Stimulated activated naive CD8-positive, alpha-beta T cell treated with anti-CD3 and anti-CD28 coated beads, Interleukin-15, amount 100 ng/mL, for 72 hours (primary cell): ENCODE data around the gene FAM227B.

Experiments
- ATAC-seq: fragments of 150-1000 bp; cut with Tn5 transposase; 2 replicates; pipeline ENCODE4 v1.10.0; 2021; ENCODE audit warnings: mild to moderate bottlenecking, moderate library complexity
- DNase-seq, 2 donors: peaks; one replicate each; pipeline ENCODE4 v3.0.0; 2021 to 2022
- H3K27ac Mint-ChIP-seq, 2 donors: one replicate each; pipeline ENCODE4 v1.8.0; 2022; ENCODE audit warnings: mild to moderate bottlenecking in 2 of 2, mixed read lengths in 2 of 2, moderate library complexity in 2 of 2
- H3K27me3 Mint-ChIP-seq: one replicate; pipeline ENCODE4 v1.8.0; 2022; ENCODE audit warnings: mixed read lengths
- H3K4me1 Mint-ChIP-seq: one replicate; pipeline ENCODE4 v1.8.0; 2022; ENCODE audit warnings: mild to moderate bottlenecking, mixed read lengths
- H3K4me3 Mint-ChIP-seq, 2 donors: one replicate each; pipeline ENCODE4 v1.8.0; 2022; ENCODE audit warnings: mild to moderate bottlenecking in 2 of 2, mixed read lengths in 2 of 2, moderate library complexity in 1 of 2
- H3K9me3 Mint-ChIP-seq, 2 donors: one replicate each; pipeline ENCODE4 v1.8.0; 2022; ENCODE audit warnings: mixed read lengths in 2 of 2

FAM227B gene

GRCh38 chr15:49343546-49343945 is 277.1 kb downstream of the FAM227B start:
- H3K27ac Mint-ChIP-seq, result no peak overlapping the region
- no peaks in the 10 kb centered on the region for H3K27me3 Mint-ChIP-seq
- no peak overlapping the region for H3K4me3 Mint-ChIP-seq

GRCh38 chr15:49339656-49340055 is 281.0 kb downstream of the FAM227B start:
- ATAC-seq (no peak), DNase-seq (no peak)
- H3K4me3 Mint-ChIP-seq, result no peak overlapping the region
- no peak overlapping the region for H3K27ac Mint-ChIP-seq
- H3K9me3 Mint-ChIP-seq, result peaks cover 0 to 18% of the 10 kb centered on the region in 2 donors
- no peaks in the 10 kb centered on the region for H3K4me1 Mint-ChIP-seq
- no peaks in the 10 kb centered on the region for H3K27me3 Mint-ChIP-seq

More at GRCh38 chr15:49343546-49343945, 277.1 kb downstream of the FAM227B start:
- DNase-seq, result no peak
- no peak for ATAC-seq
- Mint-ChIP-seq H3K9me3 (peaks cover 0 to 15% of the 10 kb centered on the region in 2 donors), H3K4me1 (no peaks in the 10 kb centered on the region)

GRCh38 chr15:49331951-49332350 is 288.7 kb downstream of the FAM227B start:
- Mint-ChIP-seq H3K9me3 (no peaks in the 10 kb centered on the region), H3K4me3 (no peak overlapping the region), H3K27me3 (no peaks in the 10 kb centered on the region), H3K4me1 (no peaks in the 10 kb centered on the region), H3K27ac (no peak overlapping the region)
- DNase-seq, result no peak
- no peak for ATAC-seq

- Mint-ChIP-seq H3K27ac (peak overlapping the region in 1 of 2 donors; percentile 42), H3K4me3 (no peak overlapping the region), H3K27me3 (no peaks in the 10 kb centered on the region), H3K4me1 (no peaks in the 10 kb centered on the region), H3K9me3 (no peaks in the 10 kb centered on the region)
- no peak for DNase-seq
- no peak for ATAC-seq
These were observed 289.2 kb downstream of the FAM227B start for GRCh38 chr15:49331442-49331841.

- H3K9me3 Mint-ChIP-seq, result no peaks in the 10 kb centered on the region
- no peak for ATAC-seq
- no peak for DNase-seq
- H3K27me3 Mint-ChIP-seq, result no peaks in the 10 kb centered on the region
- no peaks in the 10 kb centered on the region for H3K4me1 Mint-ChIP-seq
- peak overlapping the region in 1 of 2 donors; percentile 71 for H3K27ac Mint-ChIP-seq
- no peak overlapping the region for H3K4me3 Mint-ChIP-seq
These were observed 290.5 kb downstream of the FAM227B start for GRCh38 chr15:49330166-49330565.

GRCh38 chr15:49328941-49329340 is 291.7 kb downstream of the FAM227B start:
- Mint-ChIP-seq H3K27me3 (no peaks in the 10 kb centered on the region), H3K4me1 (no peaks in the 10 kb centered on the region), H3K4me3 (no peak overlapping the region), H3K9me3 (no peaks in the 10 kb centered on the region), H3K27ac (no peak overlapping the region)
- DNase-seq (no peak), ATAC-seq (no peak)

- H3K27me3 Mint-ChIP-seq, result no peaks in the 10 kb centered on the region
- peak overlapping the region in 1 of 2 donors; percentile 29 for H3K27ac Mint-ChIP-seq
- H3K4me1 Mint-ChIP-seq, result no peaks in the 10 kb centered on the region
- no peak for ATAC-seq
- no peak overlapping the region for H3K4me3 Mint-ChIP-seq
- no peak for DNase-seq
- no peaks in the 10 kb centered on the region for H3K9me3 Mint-ChIP-seq
These were observed 292.7 kb downstream of the FAM227B start for GRCh38 chr15:49327927-49328326.

GRCh38 chr15:49323207-49323606 is 297.4 kb downstream of the FAM227B start:
- ATAC-seq (no peak), DNase-seq (no peak)
- Mint-ChIP-seq H3K27me3 (no peaks in the 10 kb centered on the region), H3K27ac (peak overlapping the region in 1 of 2 donors; percentile 88), H3K4me1 (no peaks in the 10 kb centered on the region), H3K4me3 (no peak overlapping the region), H3K9me3 (no peaks in the 10 kb centered on the region)

- no peaks in the 10 kb centered on the region for H3K9me3 Mint-ChIP-seq
- ATAC-seq, result no peak
These were observed 300.3 kb downstream of the FAM227B start for GRCh38 chr15:49320351-49320750.

GRCh38 chr15:49315391-49315823 is 305.2 kb downstream of the FAM227B start:
- no peaks in the 10 kb centered on the region for H3K27me3 Mint-ChIP-seq
- DNase-seq (no peak), ATAC-seq (no peak)
- H3K4me1 Mint-ChIP-seq, result peaks cover 11% of the 10 kb centered on the region
- H3K4me3 Mint-ChIP-seq, result no peak overlapping the region
- no peaks in the 10 kb centered on the region for H3K9me3 Mint-ChIP-seq
- no peak overlapping the region for H3K27ac Mint-ChIP-seq

More at GRCh38 chr15:49320351-49320750, 300.3 kb downstream of the FAM227B start:
- no peaks in the 10 kb centered on the region for H3K4me1 Mint-ChIP-seq
- no peak overlapping the region for H3K4me3 Mint-ChIP-seq
- no peak for DNase-seq
- H3K27me3 Mint-ChIP-seq, result no peaks in the 10 kb centered on the region
- H3K27ac Mint-ChIP-seq, result no peak overlapping the region

- no peaks in the 10 kb centered on the region for H3K9me3 Mint-ChIP-seq
- ATAC-seq, result no peak
These were observed 305.9 kb downstream of the FAM227B start for GRCh38 chr15:49314716-49315115.

GRCh38 chr15:49313650-49314049 is 307.0 kb downstream of the FAM227B start:
- Mint-ChIP-seq H3K27me3 (no peaks in the 10 kb centered on the region), H3K4me3 (no peak overlapping the region), H3K9me3 (no peaks in the 10 kb centered on the region), H3K4me1 (peaks cover 17% of the 10 kb centered on the region), H3K27ac (no peak overlapping the region)
- ATAC-seq (no peak), DNase-seq (no peak)

More at GRCh38 chr15:49314716-49315115, 305.9 kb downstream of the FAM227B start:
- Mint-ChIP-seq H3K27me3 (no peaks in the 10 kb centered on the region), H3K27ac (no peak overlapping the region), H3K4me3 (no peak overlapping the region), H3K4me1 (peaks cover 17% of the 10 kb centered on the region)
- DNase-seq, result no peak

- H3K27ac Mint-ChIP-seq, result peak overlapping the region in 1 of 2 donors; percentile 37
- H3K9me3 Mint-ChIP-seq, result no peaks in the 10 kb centered on the region
- peaks cover 17% of the 10 kb centered on the region for H3K4me1 Mint-ChIP-seq
- no peak for DNase-seq
- H3K4me3 Mint-ChIP-seq, result no peak overlapping the region
- no peaks in the 10 kb centered on the region for H3K27me3 Mint-ChIP-seq
- no peak for ATAC-seq
These were observed 310.7 kb downstream of the FAM227B start for GRCh38 chr15:49309889-49310288.

GRCh38 chr15:49308686-49309085 is 311.9 kb downstream of the FAM227B start:
- no peak overlapping the region for H3K4me3 Mint-ChIP-seq
- H3K9me3 Mint-ChIP-seq, result no peaks in the 10 kb centered on the region
- DNase-seq (no peak), ATAC-seq (no peak)
- no peak overlapping the region for H3K27ac Mint-ChIP-seq
- peaks cover 18% of the 10 kb centered on the region for H3K4me1 Mint-ChIP-seq
- no peaks in the 10 kb centered on the region for H3K27me3 Mint-ChIP-seq

- no peak for ATAC-seq
- H3K4me3 Mint-ChIP-seq, result no peak overlapping the region
These were observed 314.1 kb downstream of the FAM227B start for GRCh38 chr15:49306551-49306950.

GRCh38 chr15:49303003-49303402 is 317.6 kb downstream of the FAM227B start:
- H3K27me3 Mint-ChIP-seq, result no peaks in the 10 kb centered on the region
- peaks cover 8 to 12% of the 10 kb centered on the region in 2 donors for H3K9me3 Mint-ChIP-seq
- no peak for ATAC-seq
- no peak overlapping the region for H3K4me3 Mint-ChIP-seq
- H3K4me1 Mint-ChIP-seq, result peaks cover 14% of the 10 kb centered on the region
- no peak overlapping the region for H3K27ac Mint-ChIP-seq
- no peak for DNase-seq

More at GRCh38 chr15:49306551-49306950, 314.1 kb downstream of the FAM227B start:
- Mint-ChIP-seq H3K9me3 (no peaks in the 10 kb centered on the region), H3K27me3 (no peaks in the 10 kb centered on the region), H3K27ac (no peak overlapping the region), H3K4me1 (peaks cover 18% of the 10 kb centered on the region)
- no peak for DNase-seq

- no peak overlapping the region for H3K27ac Mint-ChIP-seq
- H3K9me3 Mint-ChIP-seq, result peaks cover 8 to 12% of the 10 kb centered on the region in 2 donors
- H3K27me3 Mint-ChIP-seq, result no peaks in the 10 kb centered on the region
- no peak for ATAC-seq
- H3K4me3 Mint-ChIP-seq, result no peak overlapping the region
- no peak for DNase-seq
- peaks cover 14% of the 10 kb centered on the region for H3K4me1 Mint-ChIP-seq
These were observed 319.1 kb downstream of the FAM227B start for GRCh38 chr15:49301562-49301961.
